SK-N-SH treated with all-trans-retinoic acid at 6 μM for 48 hours (cell line): ENCODE data around the gene GALNT17.

Experiments
- ATAC-seq: fragments of 200-7000 bp; cut with Tn5 transposase; 3 replicates; pipeline ENCODE4 v1.9.1; 2020; ENCODE audit warnings: mild to moderate bottlenecking, moderate library complexity
- ARNTL ChIP-seq: fragments of 450-650 bp; formaldehyde crosslinking; IDR thresholded peaks from 2 replicates; pipeline ENCODE4 v1.5.0; 2020; ENCODE audit warnings: low read depth, mild to moderate bottlenecking, moderate library complexity, borderline replicate concordance
- CREB5 ChIP-seq: fragments of 250-450 bp; sonication (Bioruptor Pico); IDR thresholded peaks from 2 replicates; pipeline ENCODE4 v1.5.1; 2020; ENCODE audit warnings: low read depth, mild to moderate bottlenecking, moderate library complexity
- CSDC2 ChIP-seq: fragments of 250-450 bp; sonication (Bioruptor Pico); IDR thresholded peaks from 2 replicates; pipeline ENCODE4 v1.5.0; 2020; ENCODE audit warnings: mild to moderate bottlenecking, moderate library complexity
- CSRNP3 ChIP-seq: fragments of 250-450 bp; sonication (Bioruptor Pico); IDR thresholded peaks from 2 replicates; pipeline ENCODE4 v1.5.1; 2021; ENCODE audit warnings: mild to moderate bottlenecking, moderate library complexity
- ESRRG ChIP-seq: fragments of 250-450 bp; sonication (Bioruptor Pico); IDR thresholded peaks from 2 replicates; pipeline ENCODE4 v1.6.1; 2021; ENCODE audit warnings: mild to moderate bottlenecking
- ISL1 ChIP-seq: fragments of 250-450 bp; sonication (Bioruptor Pico); IDR thresholded peaks from 2 replicates; pipeline ENCODE4 v2.1.2; 2022; ENCODE audit warnings: mild to moderate bottlenecking, moderate library complexity
- OSR1 ChIP-seq: fragments of 250-450 bp; sonication (Bioruptor Pico); IDR thresholded peaks from 2 replicates; pipeline ENCODE4 v1.8.0; 2022; ENCODE audit warnings: moderate library complexity, mild to moderate bottlenecking, inconsistent platforms
- PATZ1 ChIP-seq: fragments of 250-450 bp; sonication (Bioruptor Pico); IDR thresholded peaks from 2 replicates; pipeline ENCODE4 v1.8.0; 2020; ENCODE audit warnings: mild to moderate bottlenecking, moderate library complexity, borderline replicate concordance
- POU6F1 ChIP-seq: fragments of 250-450 bp; sonication (Bioruptor Pico); IDR thresholded peaks from 2 replicates; pipeline ENCODE4 v1.8.0; 2021; ENCODE audit warnings: low read depth, mild to moderate bottlenecking, moderate library complexity, borderline replicate concordance
- RARB ChIP-seq: fragments of 250-450 bp; sonication (Bioruptor Pico); IDR thresholded peaks from 2 replicates; pipeline ENCODE4 v1.8.0; 2021; ENCODE audit warnings: mild to moderate bottlenecking, moderate library complexity
- SNAI2 ChIP-seq: fragments of 250-450 bp; sonication (Bioruptor Pico); IDR thresholded peaks from 2 replicates; pipeline ENCODE4 v1.5.0; 2020; ENCODE audit warnings: mild to moderate bottlenecking, moderate library complexity
- TCF4 ChIP-seq: fragments of 250-450 bp; sonication (Bioruptor Pico); IDR thresholded peaks from 2 replicates; pipeline ENCODE4 v1.8.0; 2021; ENCODE audit warnings: mild to moderate bottlenecking, moderate library complexity, borderline replicate concordance
- TSHZ2 ChIP-seq: fragments of 250-450 bp; sonication (Bioruptor Pico); IDR thresholded peaks from 2 replicates; pipeline ENCODE4 v1.5.0; 2020; ENCODE audit warnings: mild to moderate bottlenecking, moderate library complexity
- ZFP3 ChIP-seq: fragments of 250-450 bp; sonication (Bioruptor Pico); IDR thresholded peaks from 2 replicates; pipeline ENCODE4 v1.5.0; 2020; ENCODE audit warnings: mild to moderate bottlenecking, moderate library complexity
- ZNF565 ChIP-seq: fragments of 450-650 bp; formaldehyde crosslinking; conservative IDR thresholded peaks from 2 replicates; pipeline ENCODE4 v1.5.0; 2020; ENCODE audit warnings: low read depth, mild to moderate bottlenecking, moderate library complexity
- ZNF70 ChIP-seq: fragments of 450-650 bp; formaldehyde crosslinking; IDR thresholded peaks from 2 replicates; pipeline ENCODE4 v1.5.0; 2020; ENCODE audit warnings: mild to moderate bottlenecking, moderate library complexity
- ZNF8 ChIP-seq: fragments of 450-650 bp; formaldehyde crosslinking; IDR thresholded peaks from 2 replicates; pipeline ENCODE4 v1.5.0; 2020; ENCODE audit warnings: mild to moderate bottlenecking, moderate library complexity

The GALNT17 gene

GRCh38 chr7:71613313-71613712 is 481.4 kb downstream of the GALNT17 start:
- no peak for ATAC-seq
- TF ChIP-seq TSHZ2 = no peak
- TF ChIP-seq ESRRG (CRISPR knock-in tag) = no peak
- no peak for TF ChIP-seq CREB5 (CRISPR knock-in tag)
- TF ChIP-seq CSDC2 (CRISPR knock-in tag) = no peak
- TF ChIP-seq RARB (CRISPR knock-in tag) = no peak
- no peak for TF ChIP-seq ARNTL (CRISPR knock-in tag)
- TF ChIP-seq ZNF70 (CRISPR knock-in tag) = no peak
- TF ChIP-seq SNAI2 (CRISPR knock-in tag) = no peak
- TF ChIP-seq TCF4 = no peak
- no peak for TF ChIP-seq ZFP3
- TF ChIP-seq ZNF565 = no peak
- TF ChIP-seq ZNF8 = no peak
- TF ChIP-seq CSRNP3 (CRISPR knock-in tag) = no peak

GRCh38 chr7:71615017-71615416 is 483.1 kb downstream of the GALNT17 start:
- no peak for ATAC-seq
- TF ChIP-seq CSDC2 (CRISPR knock-in tag) (no peak), ESRRG (CRISPR knock-in tag) (no peak), ZNF70 (CRISPR knock-in tag) (no peak), OSR1 (CRISPR knock-in tag) (no peak), POU6F1 (no peak), SNAI2 (CRISPR knock-in tag) (no peak)

- ATAC-seq = no peak
- TF ChIP-seq RARB (CRISPR knock-in tag) (no peak), TCF4 (no peak), CREB5 (CRISPR knock-in tag) (no peak), ESRRG (CRISPR knock-in tag) (no peak), ISL1 (CRISPR knock-in tag) (no peak), POU6F1 (no peak)
Measured at GRCh38 chr7:71616217-71616616, 484.3 kb downstream of the GALNT17 start.

- ATAC-seq = no peak
- TF ChIP-seq TCF4 (no peak), ISL1 (CRISPR knock-in tag) (no peak), ZFP3 (no peak), POU6F1 (no peak), PATZ1 (CRISPR knock-in tag) (no peak), CREB5 (CRISPR knock-in tag) (no peak)
Measured at GRCh38 chr7:71618278-71618677, 486.3 kb downstream of the GALNT17 start.
